ENCODE data around the gene POU6F2. TPM values are rescaled to one million over a fixed set of nuclear protein-coding genes. Genes with fewer than 3 reads are reported as not detected.

POU6F2 gene
- total and polyA plus RNA-seq, 2 donors (not counting 1 experiment from before 2014, with no cell fraction given), result under 0.01 TPM; not detected in 1

DNA sequence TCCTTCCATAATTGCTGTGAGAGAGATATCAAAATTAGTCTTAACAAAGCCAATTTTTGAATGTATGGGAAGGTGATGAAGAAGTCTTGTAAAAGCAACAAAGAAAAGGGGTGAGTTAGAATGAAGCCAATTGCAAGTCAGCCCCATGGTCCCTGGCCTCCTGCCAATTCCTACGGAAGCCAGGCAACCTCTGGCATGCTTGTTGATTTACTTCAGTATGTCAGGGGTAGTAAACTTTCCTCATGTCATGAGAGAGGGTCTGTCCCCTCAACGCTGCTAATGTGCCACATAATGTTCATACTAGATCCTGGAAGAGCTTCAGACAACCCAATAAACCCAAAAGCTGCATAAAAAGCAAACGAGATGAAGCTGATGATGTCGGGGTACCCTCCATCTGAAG, 429.4 kb downstream of the POU6F2 start:
- no peak overlapping the region for H3K4me3 ChIP-seq (replicated peaks in 1 of 4; ENCODE audit: control extremely low read depth in 1 of 4, insufficient read depth in 1 of 4, low read depth in 3 of 4, low read length in 4 of 4)

DNA sequence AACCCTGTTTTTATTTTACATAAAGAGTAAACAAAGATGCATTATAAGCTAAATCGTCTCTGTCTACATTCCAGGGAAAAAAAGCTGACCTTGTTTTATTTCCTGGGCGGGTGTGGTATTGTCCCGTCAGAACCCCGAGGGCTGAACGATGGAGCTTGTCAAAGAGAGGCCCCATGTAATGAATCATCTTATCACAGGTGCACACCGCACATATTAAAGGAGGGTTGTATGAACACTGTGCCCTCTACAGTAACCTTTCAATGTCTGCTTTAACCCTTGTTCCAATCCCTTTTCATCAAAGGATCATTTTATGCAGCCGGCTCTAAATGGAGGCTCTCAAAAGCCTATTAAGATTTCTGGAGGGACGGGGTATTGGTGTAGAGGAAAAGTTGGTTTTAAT, 430.0 kb downstream of the POU6F2 start:
- no peak overlapping the region for H3K4me2 ChIP-seq (ENCODE audit: extremely low read depth, insufficient read depth, low read length)
- no peaks in the 10 kb centered on the region for H3K79me2 ChIP-seq (ENCODE audit: control insufficient read depth, insufficient read depth, low read length)
- no peak overlapping the region for H2AFZ ChIP-seq (ENCODE audit: low read length)
- no peak overlapping the region for H3K27ac ChIP-seq (ENCODE audit: insufficient read depth, low read length)
- TF ChIP-seq EZH2 (IDR thresholded peaks at IDR 0.05; ENCODE audit: low read length, missing control alignments), result no peak
- TF ChIP-seq, protein P1, sequence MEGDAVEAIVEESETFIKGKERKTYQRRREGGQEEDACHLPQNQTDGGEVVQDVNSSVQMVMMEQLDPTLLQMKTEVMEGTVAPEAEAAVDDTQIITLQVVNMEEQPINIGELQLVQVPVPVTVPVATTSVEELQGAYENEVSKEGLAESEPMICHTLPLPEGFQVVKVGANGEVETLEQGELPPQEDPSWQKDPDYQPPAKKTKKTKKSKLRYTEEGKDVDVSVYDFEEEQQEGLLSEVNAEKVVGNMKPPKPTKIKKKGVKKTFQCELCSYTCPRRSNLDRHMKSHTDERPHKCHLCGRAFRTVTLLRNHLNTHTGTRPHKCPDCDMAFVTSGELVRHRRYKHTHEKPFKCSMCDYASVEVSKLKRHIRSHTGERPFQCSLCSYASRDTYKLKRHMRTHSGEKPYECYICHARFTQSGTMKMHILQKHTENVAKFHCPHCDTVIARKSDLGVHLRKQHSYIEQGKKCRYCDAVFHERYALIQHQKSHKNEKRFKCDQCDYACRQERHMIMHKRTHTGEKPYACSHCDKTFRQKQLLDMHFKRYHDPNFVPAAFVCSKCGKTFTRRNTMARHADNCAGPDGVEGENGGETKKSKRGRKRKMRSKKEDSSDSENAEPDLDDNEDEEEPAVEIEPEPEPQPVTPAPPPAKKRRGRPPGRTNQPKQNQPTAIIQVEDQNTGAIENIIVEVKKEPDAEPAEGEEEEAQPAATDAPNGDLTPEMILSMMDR (conservative IDR thresholded peaks at IDR 0.05 in 1 of 2, IDR thresholded peaks at IDR 0.05 in 1 of 2; ENCODE audit: low read depth in 1 of 2, low read length in 2 of 2), result no peak
- H3K27me3 ChIP-seq (ENCODE audit: control insufficient read depth, insufficient read depth, low read length), result peaks cover 2% of the 10 kb centered on the region
- DNase-seq (ENCODE audit: low read depth in 2 of 2), result no peak
- H4K20me1 ChIP-seq (ENCODE audit: control insufficient read depth, extremely low read depth, insufficient read depth, low read length), result no peaks in the 10 kb centered on the region
- no peaks in the 10 kb centered on the region for H3K4me1 ChIP-seq (ENCODE audit: control insufficient read depth, extremely low read depth, insufficient read depth, low read length)
- no peaks in the 10 kb centered on the region for H3K36me3 ChIP-seq (ENCODE audit: control insufficient read depth, insufficient read depth, low read length)
- no peak overlapping the region for H3K9ac ChIP-seq (ENCODE audit: insufficient read depth, low read length)
- H3K4me3 ChIP-seq (replicated peaks in 1 of 4; ENCODE audit: control extremely low read depth in 1 of 4, insufficient read depth in 1 of 4, low read depth in 3 of 4, low read length in 4 of 4), result no peak overlapping the region
- H3K9me3 ChIP-seq (ENCODE audit: control insufficient read depth, insufficient read depth, low read depth, low read length), result no peaks in the 10 kb centered on the region

More for the DNA sequence above, 429.4 kb downstream of the POU6F2 start:
- Histone ChIP-seq H3K79me2 (ENCODE audit: control insufficient read depth, insufficient read depth, low read length) (no peaks in the 10 kb centered on the region), H3K27ac (ENCODE audit: insufficient read depth, low read length) (no peak overlapping the region), H3K4me2 (ENCODE audit: extremely low read depth, insufficient read depth, low read length) (no peak overlapping the region), H3K27me3 (ENCODE audit: control insufficient read depth, insufficient read depth, low read length) (peaks cover 2% of the 10 kb centered on the region), H3K9ac (ENCODE audit: insufficient read depth, low read length) (no peak overlapping the region), H2AFZ (ENCODE audit: low read length) (no peak overlapping the region), H3K9me3 (ENCODE audit: control insufficient read depth, insufficient read depth, low read depth, low read length) (no peaks in the 10 kb centered on the region), H3K4me1 (ENCODE audit: control insufficient read depth, extremely low read depth, insufficient read depth, low read length) (no peaks in the 10 kb centered on the region), H4K20me1 (ENCODE audit: control insufficient read depth, extremely low read depth, insufficient read depth, low read length) (no peaks in the 10 kb centered on the region), H3K36me3 (ENCODE audit: control insufficient read depth, insufficient read depth, low read length) (no peaks in the 10 kb centered on the region)
- TF ChIP-seq EZH2 (IDR thresholded peaks at IDR 0.05; ENCODE audit: low read length, missing control alignments), result no peak
- TF ChIP-seq, protein P1 (conservative IDR thresholded peaks at IDR 0.05 in 1 of 2, IDR thresholded peaks at IDR 0.05 in 1 of 2; ENCODE audit: low read depth in 1 of 2, low read length in 2 of 2), result no peak
- DNase-seq (ENCODE audit: low read depth in 2 of 2), result no peak

DNA sequence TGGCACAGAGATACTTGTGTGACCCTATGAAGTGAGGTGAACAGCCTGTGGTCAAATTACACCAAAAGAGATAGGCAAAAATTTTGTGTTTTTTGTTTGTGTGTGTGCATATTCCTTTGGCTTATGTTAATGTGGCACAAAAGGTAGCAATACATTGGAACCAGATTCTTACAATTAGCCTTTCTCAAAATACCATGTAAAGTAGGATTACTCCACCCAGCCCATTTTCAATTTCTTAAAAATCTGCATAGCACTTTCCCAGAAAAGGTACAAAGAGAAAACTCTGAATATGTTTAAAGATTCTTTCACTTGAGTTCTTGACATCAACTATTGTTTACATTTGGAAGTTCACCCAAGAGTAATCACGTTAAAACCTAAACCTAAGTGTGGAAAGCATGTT, 431.2 kb downstream of the POU6F2 start:
- Histone ChIP-seq H3K9me3 (ENCODE audit: control insufficient read depth, insufficient read depth, low read depth, low read length) (no peaks in the 10 kb centered on the region), H3K4me1 (ENCODE audit: control insufficient read depth, extremely low read depth, insufficient read depth, low read length) (no peaks in the 10 kb centered on the region), H3K79me2 (ENCODE audit: control insufficient read depth, insufficient read depth, low read length) (no peaks in the 10 kb centered on the region), H3K4me3 (replicated peaks in 1 of 4; ENCODE audit: control extremely low read depth in 1 of 4, insufficient read depth in 1 of 4, low read depth in 3 of 4, low read length in 4 of 4) (no peak overlapping the region), H4K20me1 (ENCODE audit: control insufficient read depth, extremely low read depth, insufficient read depth, low read length) (no peaks in the 10 kb centered on the region), H3K27ac (ENCODE audit: insufficient read depth, low read length) (no peak overlapping the region), H3K9ac (ENCODE audit: insufficient read depth, low read length) (no peak overlapping the region), H3K4me2 (ENCODE audit: extremely low read depth, insufficient read depth, low read length) (no peak overlapping the region), H3K27me3 (ENCODE audit: control insufficient read depth, insufficient read depth, low read length) (no peaks in the 10 kb centered on the region), H2AFZ (ENCODE audit: low read length) (no peak overlapping the region), H3K36me3 (ENCODE audit: control insufficient read depth, insufficient read depth, low read length) (no peaks in the 10 kb centered on the region)
- no peak for TF ChIP-seq EZH2 (IDR thresholded peaks at IDR 0.05; ENCODE audit: low read length, missing control alignments)
- TF ChIP-seq, protein P1 (conservative IDR thresholded peaks at IDR 0.05 in 1 of 2, IDR thresholded peaks at IDR 0.05 in 1 of 2; ENCODE audit: low read depth in 1 of 2, low read length in 2 of 2), result no peak
- DNase-seq (ENCODE audit: low read depth in 2 of 2), result no peak

Data from fibroblast of lung (primary cell).